Fibroblast of lung (primary cell): ENCODE data around the gene DLEU7. TPM values are rescaled to one million over a fixed set of nuclear protein-coding genes. Genes with fewer than 3 reads are reported as not detected.

Source experiments
- DNase-seq, 2 donors: peaks; one replicate each; pipeline versions ENCODE4 v3.0.0 to v3.0.0-alpha.2; 2010; ENCODE audit warnings: low read depth in 2 of 2
- H2AFZ ChIP-seq: 2 replicates; pipeline ENCODE4 v1.5.1; 2012; ENCODE audit warnings: low read length, control low read depth, inconsistent platforms
- H3K27ac ChIP-seq: 2 replicates; pipeline ENCODE4 v1.5.1; 2011; ENCODE audit warnings: low read length, control low read depth; ENCODE audit not compliant: insufficient read depth
- H3K27me3 ChIP-seq: 2 replicates; pipeline ENCODE4 v1.5.1; 2011; ENCODE audit warnings: mild to moderate bottlenecking, low read length; ENCODE audit not compliant: control insufficient read depth, insufficient read depth
- H3K36me3 ChIP-seq: 2 replicates; pipeline ENCODE4 v1.5.1; 2011; ENCODE audit warnings: low read length; ENCODE audit not compliant: control insufficient read depth, insufficient read depth
- H3K4me1 ChIP-seq: 2 replicates; pipeline ENCODE4 v1.5.1; 2011; ENCODE audit warnings: low read length; ENCODE audit not compliant: control insufficient read depth, insufficient read depth; ENCODE audit errors: extremely low read depth
- H3K4me2 ChIP-seq: 2 replicates; pipeline ENCODE4 v1.5.1; 2011; ENCODE audit warnings: low read length, control low read depth; ENCODE audit not compliant: insufficient read depth; ENCODE audit errors: extremely low read depth
- H3K4me3 ChIP-seq, 4 experiments: fragments of 200-600 bp in 1 of 4; sonication (generic) in 1 of 4; replicated peaks in 1 of 4; 2 replicates each; pipeline ENCODE4 v1.5.1; 2011 to 2016; ENCODE audit warnings: low read length in 4 of 4, low read depth in 3 of 4, mild to moderate bottlenecking in 3 of 4, control low read depth in 2 of 4, inconsistent platforms in 1 of 4, mixed read lengths in 1 of 4; ENCODE audit not compliant: insufficient read depth in 1 of 4; ENCODE audit errors: control extremely low read depth in 1 of 4
- H3K79me2 ChIP-seq: 2 replicates; pipeline ENCODE4 v1.5.1; 2012; ENCODE audit warnings: mild to moderate bottlenecking, low read length, inconsistent platforms; ENCODE audit not compliant: control insufficient read depth, insufficient read depth
- H3K9ac ChIP-seq: 2 replicates; pipeline ENCODE4 v1.5.1; 2011; ENCODE audit warnings: mild to moderate bottlenecking, low read length, control low read depth; ENCODE audit not compliant: insufficient read depth
- H3K9me3 ChIP-seq: 2 replicates; pipeline ENCODE4 v1.5.1; 2012; ENCODE audit warnings: low read depth, low read length; ENCODE audit not compliant: control insufficient read depth, insufficient read depth
- H4K20me1 ChIP-seq: 2 replicates; pipeline ENCODE4 v1.5.1; 2011; ENCODE audit warnings: low read length; ENCODE audit not compliant: control insufficient read depth, insufficient read depth; ENCODE audit errors: extremely low read depth
- CTCF ChIP-seq, 2 donors: IDR thresholded peaks in 1 of 2; conservative IDR thresholded peaks in 1 of 2; 1 replicate in 1 of 2; 2 replicates in 1 of 2; pipeline ENCODE4 v1.5.1; 2011 to 2012; ENCODE audit warnings: low read length in 2 of 2, control low read depth in 1 of 2, inconsistent platforms in 1 of 2, low read depth in 1 of 2, mild to moderate bottlenecking in 1 of 2
- EZH2 ChIP-seq: IDR thresholded peaks from 2 replicates; pipeline ENCODE4 v1.5.1; 2012; ENCODE audit warnings: low read length, control low read depth, mild to moderate bottlenecking; ENCODE audit errors: missing control alignments
- polyA plus RNA-seq, 2 donors: library from polyadenylated mRNA; depleted of rRNA in 1 of 2; stranded (reverse) in 1 of 2; unstranded in 1 of 2; fragments of >200 nt; gene quantifications; 2 replicates each; pipeline ENCODE4 v1.2.1, GENCODE V29; 2011 to 2012; ENCODE audit warnings: missing spikeins in 1 of 2
- total RNA-seq: library from RNA; depleted of rRNA; stranded (reverse); fragments of >200 nt; gene quantifications from 2 replicates; pipeline ENCODE4 v1.2.1, GENCODE V29; 2014

Gene DLEU7
- total and polyA plus RNA-seq, 2 donors (not counting 1 experiment from before 2014, with no cell fraction given), result not detected

GRCh38 chr13:50873991-50874390 is 30.5 kb upstream of the DLEU7 start:
- Histone ChIP-seq H3K4me3 (no peak overlapping the region), H3K9me3 (no peaks in the 10 kb centered on the region), H3K79me2 (no peaks in the 10 kb centered on the region), H2AFZ (no peak overlapping the region), H3K4me1 (no peaks in the 10 kb centered on the region), H3K36me3 (no peaks in the 10 kb centered on the region), H4K20me1 (no peaks in the 10 kb centered on the region), H3K27ac (no peak overlapping the region), H3K9ac (no peak overlapping the region), H3K4me2 (no peak overlapping the region), H3K27me3 (no peaks in the 10 kb centered on the region)
- TF ChIP-seq CTCF (conservative IDR thresholded peaks at IDR 0.05 in 1 of 2, IDR thresholded peaks at IDR 0.05 in 1 of 2; ENCODE audit: low read depth in 1 of 2, low read length in 2 of 2) (no peak), EZH2 (no peak)
- no peak for DNase-seq

- no peak overlapping the region for H2AFZ ChIP-seq
- no peaks in the 10 kb centered on the region for H3K27me3 ChIP-seq
- no peaks in the 10 kb centered on the region for H3K36me3 ChIP-seq
- no peaks in the 10 kb centered on the region for H3K79me2 ChIP-seq
- H3K9me3 ChIP-seq, result no peaks in the 10 kb centered on the region
- H3K4me3 ChIP-seq, result no peak overlapping the region
- peak; percentile 2 to 7 for DNase-seq
- H4K20me1 ChIP-seq, result no peaks in the 10 kb centered on the region
- TF ChIP-seq CTCF (conservative IDR thresholded peaks at IDR 0.05 in 1 of 2, IDR thresholded peaks at IDR 0.05 in 1 of 2; ENCODE audit: low read depth in 1 of 2, low read length in 2 of 2) (no peak), EZH2 (no peak)
- no peak overlapping the region for H3K27ac ChIP-seq
- H3K4me1 ChIP-seq, result no peaks in the 10 kb centered on the region
- no peak overlapping the region for H3K4me2 ChIP-seq
- H3K9ac ChIP-seq, result no peak overlapping the region
Measured at GRCh38 chr13:50873467-50873866, 30.0 kb upstream of the DLEU7 start.

GRCh38 chr13:50871405-50871804 is 27.9 kb upstream of the DLEU7 start:
- Histone ChIP-seq H3K9me3 (no peaks in the 10 kb centered on the region), H3K27me3 (no peaks in the 10 kb centered on the region), H2AFZ (no peak overlapping the region), H3K36me3 (no peaks in the 10 kb centered on the region), H3K9ac (no peak overlapping the region), H3K4me2 (no peak overlapping the region), H3K79me2 (no peaks in the 10 kb centered on the region), H3K4me1 (no peaks in the 10 kb centered on the region), H3K27ac (no peak overlapping the region), H4K20me1 (no peaks in the 10 kb centered on the region), H3K4me3 (no peak overlapping the region)
- TF ChIP-seq EZH2, result no peak
- TF ChIP-seq CTCF (conservative IDR thresholded peaks at IDR 0.05 in 1 of 2, IDR thresholded peaks at IDR 0.05 in 1 of 2; ENCODE audit: low read depth in 1 of 2, low read length in 2 of 2), result no peak
- no peak for DNase-seq
